Fibroblast of skin of abdomen (primary cell): ENCODE results near the gene QDPR.

Experiments
- DNase-seq: peaks from one replicate; pipeline ENCODE4 v3.0.0-alpha.2; 2013

The QDPR gene

DNA sequence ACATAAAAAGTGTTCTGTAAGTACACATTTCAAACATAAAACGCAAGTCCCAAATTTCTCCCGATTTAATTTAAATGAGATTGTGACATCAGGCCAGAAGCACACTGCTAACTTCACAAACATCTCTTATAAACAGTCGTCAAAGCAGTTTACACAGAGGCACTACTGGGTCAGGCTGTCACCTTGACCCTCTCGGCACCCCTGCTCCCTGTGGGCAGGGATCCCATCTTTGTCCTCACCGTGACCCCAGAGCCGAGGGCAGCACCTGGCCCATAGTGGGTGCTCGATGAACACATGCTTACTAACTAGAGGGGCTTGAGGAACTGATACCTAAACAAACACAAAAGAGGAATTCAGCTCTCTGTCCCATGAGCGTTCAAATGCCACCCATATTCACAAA lies 22.2 kb downstream of the QDPR start:
- DNase-seq = no peak

DNA sequence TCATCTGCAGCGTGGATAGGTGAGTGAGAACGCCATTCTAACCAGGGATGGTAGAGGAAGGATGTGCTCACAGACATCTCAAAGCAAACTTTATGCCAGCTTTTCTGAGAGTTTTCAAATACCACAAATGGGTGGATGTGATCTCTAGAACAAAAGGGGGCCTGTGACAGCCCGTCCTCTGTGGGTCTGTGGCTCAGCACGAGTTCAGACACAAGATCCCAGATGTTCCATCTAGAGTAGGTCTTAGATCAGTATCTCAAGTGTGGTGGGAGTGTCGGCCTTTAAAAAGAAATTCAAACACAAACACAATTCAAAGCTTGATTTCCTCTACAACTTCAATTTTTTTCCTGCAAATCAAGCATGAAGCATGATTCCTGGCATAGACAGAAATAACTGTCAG lies 22.8 kb downstream of the QDPR start:
- DNase-seq = no peak

DNA sequence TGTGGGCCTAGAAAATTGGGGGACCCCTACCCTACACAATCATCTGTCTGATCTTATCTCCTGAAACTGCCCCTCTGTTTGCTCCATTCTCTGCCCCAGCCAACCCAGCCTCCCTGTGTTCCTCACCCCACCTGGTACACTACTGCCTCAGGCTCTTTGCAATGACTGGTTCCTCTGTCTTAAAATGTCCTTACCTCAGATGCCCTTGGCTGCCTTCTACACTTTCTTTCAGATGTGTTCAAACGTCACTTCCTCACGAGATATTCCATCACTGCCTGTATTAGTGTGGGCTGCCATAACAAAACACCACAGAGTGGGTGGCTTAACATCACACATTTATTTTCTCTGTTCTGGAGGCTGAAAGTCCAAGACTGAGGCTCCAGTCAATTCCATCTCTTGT lies 29.2 kb downstream of the QDPR start:
- no peak for DNase-seq

DNA sequence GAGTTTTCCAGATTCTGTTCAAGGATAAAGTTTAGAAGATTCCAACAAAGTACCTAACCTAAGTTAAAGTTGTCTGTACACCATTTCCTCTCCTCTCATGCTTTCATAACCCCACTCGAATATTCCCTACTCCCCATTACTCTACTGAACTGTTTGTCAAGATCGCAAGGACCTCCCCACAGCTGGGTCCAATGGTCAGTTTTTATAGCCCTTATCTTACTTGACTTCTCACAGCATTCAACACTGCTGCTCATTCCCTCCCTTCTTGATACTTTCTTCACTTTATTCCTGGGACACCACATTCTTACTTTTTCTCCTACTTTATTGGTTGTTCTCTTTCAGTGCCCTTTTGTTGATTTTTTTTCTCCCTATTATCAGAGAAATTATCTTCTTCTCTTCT lies 30.9 kb downstream of the QDPR start:
- DNase-seq = no peak

DNA sequence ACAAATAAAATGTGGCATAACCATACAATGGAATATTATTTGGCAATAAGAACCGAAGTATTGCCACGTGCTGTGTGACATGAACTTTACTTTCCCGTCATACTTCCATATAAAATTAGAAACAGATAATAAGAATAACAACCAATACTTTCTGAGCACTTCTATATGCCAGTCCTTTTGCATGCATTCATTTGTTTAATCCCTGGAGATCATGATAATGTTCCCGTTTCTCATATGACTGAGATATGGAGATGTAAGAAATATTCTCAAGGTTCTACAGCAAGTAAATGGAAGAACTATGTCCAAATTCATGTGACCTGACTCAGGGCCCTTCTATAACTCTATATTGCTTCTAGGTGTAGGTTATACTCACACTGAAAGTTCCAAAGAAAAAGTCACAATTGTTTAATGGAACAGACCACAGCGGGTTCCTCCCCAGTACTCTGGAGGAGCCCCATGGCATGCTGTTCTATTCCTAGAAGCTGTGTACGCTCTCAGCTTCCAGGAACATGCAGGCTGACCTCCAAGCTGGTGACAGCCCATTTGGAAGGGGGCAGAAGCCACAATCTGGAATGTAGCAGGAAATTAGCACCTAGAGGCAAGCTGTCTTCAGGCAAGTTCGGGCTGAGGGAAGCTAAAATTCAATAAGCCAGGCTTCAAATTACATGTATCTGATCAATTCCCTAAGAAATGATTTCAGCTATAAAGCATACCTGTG lies 31.5 kb downstream of the QDPR start:
- no peak for DNase-seq

DNA sequence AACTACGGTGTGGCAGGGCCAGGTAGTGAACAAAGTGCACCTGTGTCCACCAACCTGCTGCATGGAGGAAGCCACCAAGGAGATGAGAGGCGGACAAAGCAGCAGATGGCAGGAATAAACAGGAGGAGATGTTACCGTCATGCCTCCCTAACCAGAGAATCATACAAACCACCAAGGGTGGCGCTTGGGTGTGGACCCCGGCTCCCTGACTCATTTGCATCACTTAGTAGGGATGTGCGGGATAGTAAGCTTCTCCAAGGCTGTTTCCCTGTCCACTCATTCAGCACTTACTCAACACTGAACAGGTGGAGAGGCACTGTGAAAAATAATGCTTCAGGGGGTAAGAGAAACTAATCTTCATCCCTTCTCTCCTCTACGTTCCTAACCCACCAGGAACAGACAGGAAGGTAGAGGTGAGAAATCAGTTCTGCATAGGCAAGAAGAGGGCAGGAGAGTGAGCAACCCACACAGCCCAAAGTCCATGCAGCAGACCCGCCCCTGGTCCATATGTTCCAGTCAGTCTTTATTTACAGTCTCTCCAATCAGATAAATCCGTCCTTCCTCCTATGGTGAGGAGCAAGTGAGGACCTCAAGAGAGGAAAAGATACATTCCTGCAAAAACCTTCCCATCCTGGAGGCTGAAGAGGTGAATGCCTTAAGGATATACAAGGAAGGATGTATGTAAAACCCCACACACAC lies 34.0 kb downstream of the QDPR start:
- DNase-seq = no peak

DNA sequence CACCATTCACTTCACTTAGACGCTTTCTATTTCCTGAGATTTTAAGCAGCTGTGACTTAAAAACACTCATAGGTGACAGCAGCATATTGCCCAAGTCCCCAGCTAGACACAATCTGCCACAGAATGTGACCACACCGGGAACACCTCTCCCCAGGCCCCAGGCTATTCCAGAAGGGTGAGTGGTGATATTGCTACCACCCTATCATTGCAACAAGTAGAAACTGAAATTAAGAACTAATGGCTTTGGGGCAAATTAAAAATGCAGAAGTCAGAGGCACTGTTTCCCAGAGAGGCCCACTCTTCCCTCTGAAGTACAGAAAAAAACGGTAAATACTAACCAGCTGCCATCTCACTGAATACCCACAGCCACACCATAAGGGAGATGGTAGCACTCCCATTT lies 35.0 kb downstream of the QDPR start:
- no peak for DNase-seq

DNA sequence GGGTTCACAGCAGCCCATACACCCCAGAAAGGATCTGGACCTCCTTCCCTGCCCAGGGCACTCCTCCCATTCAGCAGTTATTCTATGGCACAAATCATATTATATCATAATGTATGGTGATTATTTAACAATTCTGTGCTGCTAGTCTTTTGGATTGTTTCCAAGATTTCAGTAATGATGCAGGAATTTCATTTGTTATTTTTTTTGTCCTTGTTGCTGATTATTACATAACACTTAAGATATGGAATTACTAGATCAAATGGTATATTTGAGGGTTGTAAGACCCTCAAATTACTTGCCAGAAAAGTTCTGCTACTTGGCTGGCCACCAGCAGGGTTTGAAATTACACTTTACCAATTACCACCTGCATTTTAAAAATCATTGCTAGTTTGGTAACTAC lies 36.4 kb downstream of the QDPR start:
- peak; percentile 49 for DNase-seq

DNA sequence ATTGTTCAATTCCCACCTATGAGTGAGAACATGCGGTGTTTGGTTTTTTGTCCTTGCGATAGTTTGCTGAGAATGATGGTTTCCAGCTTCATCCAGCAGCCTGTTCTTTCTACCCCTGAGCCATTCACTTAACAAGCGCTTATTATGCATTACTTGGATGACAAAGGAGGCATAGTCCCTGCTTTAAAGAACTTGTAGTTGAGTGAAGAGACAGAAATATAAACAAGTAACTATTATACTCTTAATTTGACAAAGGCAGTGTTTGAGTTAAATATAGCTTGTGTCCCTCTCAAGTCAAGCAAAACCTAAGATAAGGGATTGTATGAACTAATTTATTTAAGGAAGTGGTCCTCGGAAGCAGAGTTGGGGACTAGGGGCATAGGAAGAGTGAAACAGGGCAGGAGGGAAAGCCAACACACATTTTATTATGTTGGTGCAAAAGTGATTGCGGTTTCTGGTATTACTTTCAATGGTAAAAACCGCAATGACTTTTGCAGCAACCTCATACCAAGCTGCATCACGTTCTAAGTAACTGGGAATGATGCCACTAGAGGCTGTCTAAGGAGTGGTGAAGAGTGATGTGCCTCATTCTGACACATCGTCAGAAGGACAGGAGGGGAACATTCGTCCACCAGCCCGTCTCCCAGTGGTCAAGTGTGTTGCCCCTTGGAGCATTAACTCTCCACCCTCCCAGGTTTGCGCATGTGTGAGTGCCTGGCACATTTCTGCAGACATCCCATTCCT lies 41.8 kb downstream of the QDPR start:
- DNase-seq = peak; percentile 18

DNA sequence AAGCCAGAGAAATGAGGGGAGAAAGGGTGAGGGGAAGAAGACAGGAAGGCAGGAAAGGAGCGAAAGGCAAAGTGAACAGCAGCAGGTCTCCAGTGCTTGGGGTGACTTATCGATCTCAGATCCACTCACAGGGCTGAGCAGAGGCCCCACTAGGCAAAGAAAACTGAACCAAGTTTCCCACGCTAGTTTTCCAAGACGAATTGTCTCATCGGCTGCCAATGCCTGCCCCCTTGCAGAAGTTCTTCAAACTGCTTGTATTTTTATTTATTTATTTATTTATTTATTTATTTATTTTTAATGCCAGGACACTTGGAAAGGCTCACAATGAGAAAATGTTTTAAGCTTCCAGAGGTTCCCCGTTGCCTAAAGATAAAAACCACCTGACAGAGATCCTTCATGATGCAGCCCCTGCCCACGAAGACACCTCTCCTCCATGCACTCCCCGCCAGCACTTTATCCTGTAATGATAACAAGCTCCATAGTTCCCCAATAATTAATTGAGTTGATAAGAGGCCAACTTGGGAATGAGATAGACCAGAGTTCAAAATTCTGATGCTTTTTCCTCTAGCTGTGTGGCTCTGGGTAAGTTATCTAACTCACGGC lies 43.2 kb downstream of the QDPR start:
- peak; percentile 34 for DNase-seq

DNA sequence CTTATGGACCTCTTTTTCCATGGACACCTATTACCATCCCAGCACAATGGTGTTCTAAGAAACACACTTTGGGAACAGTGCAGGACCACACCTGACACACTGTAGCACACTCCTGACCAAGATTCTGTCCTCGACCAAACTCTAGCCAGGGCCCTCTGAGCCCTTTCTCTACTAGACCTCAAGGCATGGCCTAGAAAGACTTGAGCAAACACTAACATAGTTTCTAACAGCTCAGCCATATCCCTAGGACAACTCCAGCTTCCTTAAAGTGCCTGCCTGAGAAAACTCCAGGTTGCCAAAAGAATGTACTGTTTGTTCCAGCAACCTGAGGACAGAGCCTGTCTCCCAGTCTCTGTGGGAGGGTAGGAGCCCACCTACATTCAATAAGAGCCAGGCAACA lies 48.3 kb downstream of the QDPR start:
- no peak for DNase-seq

DNA sequence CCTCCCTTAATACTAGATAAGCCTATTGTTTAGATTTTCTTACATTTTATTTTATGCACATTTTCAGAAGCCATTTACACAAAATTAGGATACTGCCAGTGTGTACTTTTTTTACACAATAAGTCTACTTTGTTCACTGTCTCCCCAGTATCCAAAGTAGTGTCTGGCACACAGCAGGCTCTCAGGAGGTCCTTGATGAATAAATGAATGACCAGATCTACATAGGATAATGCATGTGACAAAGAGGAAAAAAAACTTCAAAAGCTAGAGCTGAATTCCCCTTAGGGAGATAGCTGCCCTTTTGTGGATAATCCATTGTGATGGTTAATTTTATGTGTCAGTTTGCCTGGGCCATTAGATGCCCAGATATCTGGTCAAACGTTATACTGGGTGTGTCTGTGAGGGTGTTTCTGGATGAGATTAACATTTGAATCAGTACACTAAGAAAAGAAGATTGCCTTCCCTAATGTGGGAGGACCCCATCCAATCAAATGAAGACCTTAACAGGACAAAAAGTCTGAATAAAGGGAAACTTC lies 61.6 kb downstream of the QDPR start:
- no peak for DNase-seq

DNA sequence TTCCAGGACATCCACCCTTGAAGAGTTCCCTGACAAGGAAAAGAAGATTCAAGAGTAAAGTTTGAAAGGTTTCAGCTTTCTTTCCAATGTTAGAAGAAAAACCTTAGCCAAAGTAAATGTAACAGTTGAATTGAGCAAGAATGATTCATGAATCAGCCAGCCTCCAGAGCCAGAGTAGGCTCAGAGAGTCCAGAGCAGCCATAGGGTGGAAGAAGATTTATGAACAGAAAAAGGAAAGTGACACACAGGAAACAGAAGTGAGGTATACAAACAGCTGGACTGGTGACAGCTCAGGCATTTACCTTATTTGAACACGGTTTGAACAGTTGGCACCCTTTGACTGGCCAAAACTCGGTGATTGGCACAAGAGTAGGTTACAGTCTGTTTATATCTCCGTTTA lies 63.2 kb downstream of the QDPR start:
- DNase-seq = peak; percentile 66

DNA sequence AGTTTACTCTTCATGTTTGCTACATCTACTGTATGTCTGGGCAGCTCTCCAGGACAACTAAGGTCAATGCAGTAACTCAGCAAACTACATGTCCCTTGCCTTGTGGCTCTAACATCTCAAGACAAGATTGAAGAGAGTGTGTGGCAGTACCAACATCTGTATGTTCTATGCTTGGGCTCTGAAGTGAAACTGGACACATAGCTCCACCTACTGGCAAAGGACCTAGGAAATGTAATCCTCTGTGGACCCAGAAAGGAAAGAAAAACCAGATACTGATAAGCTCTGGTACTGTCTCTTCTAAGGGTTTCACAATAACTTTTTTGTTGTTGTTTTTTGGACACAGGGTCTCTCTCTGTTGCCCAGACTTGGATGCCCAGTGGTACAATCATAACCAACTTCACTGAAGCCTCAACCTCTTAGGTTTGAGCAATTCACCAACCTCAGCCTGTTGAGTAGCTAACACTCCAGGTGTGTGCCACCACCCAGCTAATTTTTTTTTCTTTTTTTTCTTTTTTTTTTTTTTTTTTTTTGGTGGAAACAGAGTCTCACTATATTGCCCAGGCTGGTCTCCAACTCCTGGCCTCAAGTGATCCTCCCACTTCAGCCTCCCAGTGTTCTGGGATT lies 64.1 kb downstream of the QDPR start:
- DNase-seq = peak; percentile 72

DNA sequence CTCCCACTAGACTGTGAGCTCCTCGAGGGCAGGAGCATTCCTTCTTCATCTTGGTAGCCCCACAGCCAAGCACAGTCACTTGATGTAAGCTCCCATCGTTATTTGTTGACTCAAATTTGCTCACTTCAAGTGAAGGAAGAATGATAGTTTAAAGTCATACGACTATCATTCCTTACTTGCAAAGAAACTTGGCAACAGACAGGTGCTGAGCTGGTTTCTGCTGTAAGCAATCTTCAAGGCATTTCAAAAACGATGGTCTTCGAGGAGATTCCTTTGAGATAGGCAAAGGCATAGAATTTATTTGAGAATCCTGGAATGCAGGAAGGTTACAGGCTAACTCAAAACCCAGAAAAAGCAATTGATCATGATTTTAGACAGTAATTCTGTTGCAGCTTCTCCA lies 64.8 kb downstream of the QDPR start:
- DNase-seq = peak; percentile 69

DNA sequence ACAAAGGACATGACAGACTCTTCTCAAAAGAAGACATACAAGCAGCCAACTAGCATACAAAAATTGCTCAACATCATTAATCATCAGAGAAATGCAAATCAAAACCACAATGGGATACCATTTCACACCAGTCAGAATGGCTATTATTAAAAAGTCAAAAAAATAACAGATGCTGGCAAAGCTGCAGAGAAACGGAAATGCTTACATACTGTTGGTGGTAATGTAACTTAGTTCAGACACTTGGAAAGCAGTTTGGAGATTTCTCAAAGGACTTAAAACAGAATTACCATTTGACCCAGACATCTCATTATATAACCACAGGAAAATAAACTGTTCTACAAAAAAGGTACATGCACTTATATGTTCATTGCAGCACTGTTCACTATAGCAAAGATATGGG lies 69.4 kb downstream of the QDPR start:
- DNase-seq = peak; percentile 42

DNA sequence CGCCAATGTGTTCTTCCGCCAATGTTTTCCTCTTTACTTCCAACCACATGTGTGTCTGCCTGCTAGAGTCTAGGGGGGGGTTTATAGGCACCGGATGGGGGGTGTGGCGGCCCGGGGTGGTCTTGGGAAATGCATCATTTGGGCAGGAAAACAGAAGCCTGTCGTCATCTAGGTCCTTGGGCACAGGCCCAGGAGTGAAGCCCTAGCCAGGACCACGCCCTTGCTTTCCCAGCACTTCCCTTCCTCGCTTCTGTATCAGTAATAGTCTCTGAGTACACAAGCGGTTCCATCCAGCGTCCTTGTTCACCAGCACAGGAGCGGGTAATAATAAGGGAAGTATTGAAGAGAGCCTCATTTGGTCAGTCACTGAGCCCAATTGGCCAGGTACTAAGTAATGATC lies 74.5 kb downstream of the QDPR start:
- DNase-seq = no peak

DNA sequence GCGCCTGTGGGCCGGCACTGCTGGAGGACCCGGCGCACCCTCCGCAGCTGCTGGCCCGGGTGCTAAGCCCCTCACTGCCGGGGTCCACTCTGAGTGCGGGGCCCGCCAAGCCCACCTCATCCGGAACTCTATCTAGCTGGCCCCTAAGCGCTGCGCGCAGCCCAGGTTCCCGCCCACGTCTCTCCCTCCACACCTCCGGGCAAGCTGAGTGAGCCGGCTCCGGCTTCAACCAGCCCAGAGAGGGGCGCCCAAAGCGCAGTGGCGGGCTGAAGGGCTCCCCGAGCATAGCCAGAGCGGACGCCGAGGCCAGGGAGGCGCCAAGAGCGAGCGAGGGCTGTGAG lies 75.2 kb downstream of the QDPR start:
- no peak for DNase-seq
